GM19043 (cell line): ENCODE data around the gene RNF41.
"Not testable (repeated sequence)": the region's sequence is repeated elsewhere in the genome, so short reads cannot be mapped to it uniquely, and the experiment has no call there.

ENCODE experiments used
- ATAC-seq: cut with Tn5 transposase; IDR thresholded peaks from one replicate; pipeline ENCODE4 v1.9.1; 2021; ENCODE audit warnings: low read depth; ENCODE audit not compliant: unreplicated experiment

The RNF41 gene

GRCh38 chr12:56221757-56222530 is at the start of gene RNF41:
Gene RNF41, minus strand, starts transcription at chr12:56221922. Its CDS starts 7,875 bp downstream, at chr12:56214047.
- peak; percentile 76 for ATAC-seq

DNA sequence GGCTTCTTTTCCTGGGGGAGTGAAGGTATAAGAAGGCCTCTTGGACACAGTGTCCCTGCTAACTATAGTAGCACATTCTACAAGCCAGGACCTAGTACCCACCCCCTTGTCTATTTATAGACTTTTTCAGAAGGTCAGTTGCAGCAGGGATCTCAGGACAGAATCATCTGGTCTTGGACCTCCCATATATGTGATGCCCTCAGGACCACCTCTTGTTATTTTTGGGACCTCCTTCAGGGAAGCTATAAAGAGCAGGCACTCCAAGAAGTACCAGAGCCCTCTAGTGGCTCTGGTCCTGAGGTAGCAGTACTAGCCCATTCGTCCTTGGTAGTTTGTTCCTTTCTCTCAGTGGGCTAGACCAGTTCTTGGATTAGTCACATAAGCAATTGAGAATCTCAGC is 49.3 kb upstream of the RNF41 start:
- no peak for ATAC-seq

DNA sequence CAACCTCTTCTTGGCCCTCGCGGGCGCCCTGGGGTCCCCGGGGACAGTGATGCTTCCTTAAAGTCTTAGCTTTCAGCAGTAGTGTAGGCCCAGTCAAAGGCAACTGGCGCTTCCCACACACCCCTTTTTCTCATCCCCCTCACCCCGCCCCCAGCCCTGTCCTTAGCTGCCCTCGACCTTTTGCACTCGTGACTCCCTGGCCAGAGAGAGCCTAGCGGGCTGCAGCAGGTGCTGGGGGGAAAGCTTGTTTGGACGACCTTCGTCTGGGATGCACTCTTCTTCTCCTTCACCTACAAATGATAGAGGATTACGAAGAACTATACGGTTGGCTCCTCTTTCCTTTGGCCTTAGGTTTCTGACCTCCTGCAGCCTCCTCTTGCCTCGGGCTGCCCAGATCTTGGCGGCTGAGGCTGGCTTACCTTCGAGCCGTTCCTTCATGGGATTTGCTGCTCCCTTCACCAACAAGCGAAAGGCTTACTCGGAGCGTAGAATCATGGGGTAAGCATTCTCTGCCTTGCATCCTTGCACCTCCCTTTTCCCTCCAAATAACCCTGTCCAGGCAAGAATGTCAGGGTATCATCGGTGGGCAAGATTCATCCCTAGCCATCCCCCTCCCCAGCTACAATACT is 45.8 kb upstream of the RNF41 start:
- ATAC-seq: no peak

GRCh38 chr12:56266693-56267442 is 45.1 kb upstream of the RNF41 start, which contains the start of gene COQ10A:
Gene COQ10A, plus strand, starts transcription at chr12:56266942. Its CDS starts 177 bp downstream, at chr12:56267119.
- ATAC-seq: peak; percentile 86

DNA sequence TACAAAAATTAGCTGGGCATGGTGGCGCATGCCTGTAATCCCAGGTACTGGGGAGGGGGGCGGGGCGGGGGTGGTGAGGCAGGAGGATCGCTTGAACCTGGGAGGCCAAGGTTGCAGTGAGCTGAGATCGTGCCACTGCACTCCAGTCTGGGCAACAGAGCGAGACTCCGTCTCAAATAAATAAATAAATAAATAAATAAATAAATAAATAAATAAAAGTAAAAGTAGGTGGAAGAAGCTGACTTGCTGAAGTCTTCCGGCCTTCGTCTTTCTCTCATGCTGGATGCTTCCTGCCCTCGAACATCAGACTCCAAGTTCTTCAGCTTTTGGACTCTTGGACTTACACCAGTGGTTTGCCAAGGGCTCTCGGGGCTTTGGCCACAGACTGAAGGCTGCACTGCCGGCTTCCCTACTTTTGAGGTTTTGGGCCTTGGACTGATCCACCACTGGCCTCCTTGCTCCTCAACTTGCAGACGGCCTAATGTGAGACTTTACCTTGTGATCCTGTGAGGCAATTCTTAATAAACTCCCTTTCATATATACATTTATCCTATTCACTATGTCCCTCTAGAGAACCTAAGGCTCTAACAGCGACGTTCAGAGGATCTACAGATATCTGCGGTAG is 44.5 kb upstream of the RNF41 start:
- not testable (repeated sequence) for ATAC-seq

DNA sequence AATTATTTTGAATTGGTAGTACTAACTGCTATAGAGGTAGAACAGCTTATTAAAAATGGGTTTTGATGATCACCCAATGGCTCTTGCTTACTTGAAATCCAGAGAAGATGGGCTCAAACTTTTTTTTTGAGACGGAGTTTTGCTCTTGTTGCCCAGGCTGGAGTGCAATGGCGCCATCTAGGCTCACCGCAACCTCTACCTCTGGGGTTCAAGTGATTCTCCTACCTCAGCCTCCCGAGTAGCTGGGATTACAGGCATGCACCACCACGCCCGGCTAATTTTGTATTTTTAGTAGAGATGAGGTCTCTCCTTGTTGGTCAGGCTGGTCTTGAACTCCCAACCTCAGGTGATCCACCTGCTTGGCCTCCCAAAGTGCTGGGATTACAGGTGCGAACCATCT is 41.2 kb upstream of the RNF41 start:
- ATAC-seq: not testable (repeated sequence)

DNA sequence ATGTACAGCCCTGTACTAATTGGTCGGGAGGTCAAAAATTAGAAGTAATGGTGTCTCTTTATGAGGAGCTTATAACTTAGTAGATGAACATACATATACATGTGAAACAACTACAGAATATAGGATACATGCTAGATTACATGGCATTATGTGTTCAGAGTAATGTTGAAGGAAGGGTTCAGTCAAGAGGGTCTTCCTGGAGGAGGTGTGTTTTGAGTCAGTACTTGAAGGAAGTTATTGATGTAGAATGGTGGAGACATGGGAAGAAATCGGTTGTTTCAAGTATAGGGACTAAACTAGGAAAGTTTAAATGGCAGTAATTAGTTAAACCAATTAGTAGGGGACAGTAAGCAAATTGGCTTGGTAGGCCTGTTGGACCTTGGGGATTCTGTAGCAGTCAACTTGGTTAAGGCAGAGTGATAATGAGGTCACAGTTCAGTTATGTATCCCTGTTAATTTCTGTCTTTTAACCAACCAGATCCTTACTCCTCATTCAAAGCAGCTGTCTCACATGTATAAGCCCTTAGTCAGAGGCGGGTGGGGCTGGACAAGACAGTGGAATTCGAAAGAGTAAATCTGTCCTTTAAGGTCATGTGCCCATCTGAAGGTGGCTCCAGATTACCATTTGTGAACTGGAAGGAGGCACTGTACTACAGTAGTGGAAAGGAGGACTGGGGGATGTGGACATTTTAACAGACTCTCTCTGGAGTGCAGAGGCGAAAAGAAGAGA is 39.9 kb upstream of the RNF41 start:
- ATAC-seq: no peak

- no peak for ATAC-seq
These were observed 39.2 kb upstream of the RNF41 start for GRCh38 chr12:56260921-56261320.

GRCh38 chr12:56260380-56260779 is 38.7 kb upstream of the RNF41 start:
- no peak for ATAC-seq

DNA sequence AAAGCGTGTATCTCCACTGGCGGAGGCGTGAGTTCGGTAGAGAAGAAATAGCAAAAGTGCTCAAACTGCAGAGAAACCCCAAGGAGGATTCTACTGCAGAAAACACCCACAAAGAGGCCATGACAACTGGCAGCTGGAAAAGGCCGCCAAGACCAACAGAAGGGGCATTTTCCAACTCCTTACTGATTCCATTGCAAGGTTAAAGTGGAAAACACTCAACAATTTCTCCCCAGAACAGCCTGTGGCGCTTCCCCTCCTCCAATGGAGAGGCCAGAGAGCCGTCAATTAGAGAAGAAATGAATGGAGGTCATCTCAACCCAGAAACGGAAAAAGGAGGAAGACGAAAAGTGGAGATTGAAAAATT is 37.1 kb upstream of the RNF41 start:
- ATAC-seq: no peak

GRCh38 chr12:56258068-56258819 is 36.5 kb upstream of the RNF41 start, which contains the start of gene ANKRD52:
Gene ANKRD52, minus strand, starts transcription at chr12:56258384. Its CDS starts 115 bp downstream, at chr12:56258269.
- peak; percentile 89 for ATAC-seq

- peak; percentile 11 for ATAC-seq
These were observed 35.9 kb upstream of the RNF41 start for GRCh38 chr12:56257491-56258067.

GRCh38 chr12:56257071-56257470 is 35.3 kb upstream of the RNF41 start:
- ATAC-seq: no peak

DNA sequence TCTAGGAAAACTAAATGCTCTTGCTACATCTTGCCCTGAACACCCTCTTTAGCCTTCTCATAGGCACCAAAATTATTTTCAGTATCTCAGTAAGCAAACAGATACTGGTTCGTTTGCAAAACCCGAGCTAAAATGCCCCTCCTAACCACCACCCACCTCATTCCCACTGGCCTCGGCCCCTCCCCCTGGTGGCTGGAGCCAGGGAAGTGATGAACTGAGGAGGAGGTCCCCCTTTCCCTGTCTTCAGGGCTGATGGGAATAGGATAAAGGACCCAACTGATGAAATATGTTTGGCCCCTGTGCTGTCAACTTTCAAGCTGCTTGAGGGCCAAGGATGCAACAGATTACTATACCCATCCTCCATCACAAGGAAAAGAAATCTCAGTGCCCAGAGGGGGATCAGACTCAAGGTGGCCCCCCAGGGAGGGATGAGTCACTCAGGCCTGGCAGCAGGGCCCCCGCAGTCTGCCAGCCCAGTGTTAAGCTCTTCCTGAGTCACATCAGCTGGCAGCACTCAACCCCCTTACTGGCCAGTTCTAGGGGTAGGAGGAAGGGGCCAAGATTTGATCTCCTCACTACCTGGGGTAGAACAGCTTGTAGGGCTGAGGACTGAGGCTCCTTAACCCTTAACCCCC is 34.7 kb upstream of the RNF41 start:
- ATAC-seq: no peak

DNA sequence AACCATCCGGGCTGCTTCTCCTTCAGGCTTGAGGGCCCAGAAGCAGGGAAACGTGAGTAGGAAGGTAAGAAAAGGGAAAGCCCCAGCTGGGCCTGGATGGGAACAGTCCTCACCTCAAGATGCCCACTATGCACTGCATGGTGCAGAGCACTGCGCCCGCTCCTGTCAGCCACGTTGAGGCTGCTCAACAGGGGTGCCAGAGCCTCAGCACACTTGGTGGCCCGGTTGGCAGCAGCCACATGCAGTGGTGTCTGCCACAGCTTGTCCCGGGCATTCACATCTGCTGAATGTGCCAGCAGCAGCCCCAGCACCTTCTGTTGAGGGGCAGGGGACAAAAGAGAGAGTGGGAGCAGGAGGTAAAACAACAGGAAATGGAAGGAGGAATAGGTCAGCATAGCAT is 33.9 kb upstream of the RNF41 start:
- ATAC-seq: no peak

GRCh38 chr12:56253091-56253490 is 31.4 kb upstream of the RNF41 start:
- ATAC-seq: no peak

GRCh38 chr12:56252649-56253048 is 30.9 kb upstream of the RNF41 start:
- ATAC-seq: no peak

DNA sequence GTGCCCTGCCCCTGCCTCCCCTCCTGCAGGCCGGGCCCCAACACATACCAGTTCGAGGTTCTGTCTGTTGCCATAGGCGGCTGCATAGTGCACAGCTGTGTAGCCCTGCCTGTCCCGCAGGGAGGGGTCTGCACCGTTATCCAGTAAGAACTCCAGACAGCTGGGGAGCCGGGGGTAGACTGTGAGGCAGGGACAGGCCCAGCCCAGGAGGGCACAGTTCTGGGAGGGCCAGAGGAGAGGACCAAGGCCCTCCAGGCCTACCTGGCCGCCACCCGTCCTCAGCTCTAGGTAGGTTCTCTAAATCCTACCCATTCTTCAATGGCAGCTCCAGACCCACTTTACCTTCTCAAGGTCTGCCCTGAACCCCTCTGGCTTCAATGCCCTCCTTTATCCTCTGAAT is 27.0 kb upstream of the RNF41 start:
- no peak for ATAC-seq

DNA sequence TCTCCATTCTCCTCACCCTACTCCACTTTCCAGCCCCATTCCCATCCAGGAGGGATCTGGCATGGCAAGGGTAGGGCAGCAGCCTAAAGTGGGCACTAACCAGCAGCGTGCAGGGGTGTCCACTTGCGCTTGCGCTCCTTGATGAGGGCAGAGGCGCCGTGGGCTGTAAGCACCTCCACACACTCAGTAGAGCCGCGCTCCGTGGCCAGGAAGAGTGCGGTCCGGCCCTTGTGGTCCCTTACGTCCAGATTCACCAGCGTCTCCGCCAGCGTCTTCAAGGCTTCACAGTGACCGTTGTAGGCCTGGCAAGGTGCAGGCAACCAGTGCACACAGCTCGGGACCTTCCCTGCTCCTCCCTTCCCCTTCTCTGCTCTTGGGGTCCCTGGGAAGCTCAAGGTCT is 26.2 kb upstream of the RNF41 start:
- ATAC-seq: no peak
